HepG2 (cell line): ENCODE measurements around the gene COPS9. TPM values are rescaled to one million over a fixed set of nuclear protein-coding genes. Genes with fewer than 3 reads are reported as not detected.

Experiments
- BORCS8-MEF2B ChIP-seq: sonication (generic); formaldehyde crosslinking; IDR thresholded peaks from 2 replicates; pipeline ENCODE4 v1.8.0; 2022; ENCODE audit warnings: mild to moderate bottlenecking, missing genetic modification reagents
- CBX2 ChIP-seq, 2 experiments: fragments of 200-600 bp in 1 of 2; sonication (generic); formaldehyde crosslinking in 1 of 2; IDR thresholded peaks; 2 replicates each; pipeline versions ENCODE4 v1.7.0 to v1.8.1; 2018 to 2022; ENCODE audit warnings: low read depth in 2 of 2, low read length in 1 of 2, mild to moderate bottlenecking in 1 of 2, missing genetic modification reagents in 1 of 2
- HIVEP1 ChIP-seq: sonication (generic); formaldehyde crosslinking; IDR thresholded peaks from 2 replicates; pipeline ENCODE4 v1.4.0; 2020; ENCODE audit warnings: mild to moderate bottlenecking, missing genetic modification reagents
- HMGA1 ChIP-seq: sonication (generic); formaldehyde crosslinking; conservative IDR thresholded peaks from 2 replicates; pipeline ENCODE4 v1.4.0; 2020; ENCODE audit warnings: missing genetic modification reagents
- KDM5A ChIP-seq: fragments of 200-600 bp; sonication (generic); IDR thresholded peaks from 2 replicates; pipeline ENCODE4 v1.7.0; 2018; ENCODE audit warnings: antibody characterized with exemption, mild to moderate bottlenecking, low read length, borderline replicate concordance
- NAIF1 ChIP-seq: sonication (generic); formaldehyde crosslinking; IDR thresholded peaks from 2 replicates; pipeline ENCODE4 v1.5.0; 2020; ENCODE audit warnings: mild to moderate bottlenecking, missing genetic modification reagents, borderline replicate concordance
- NR2F1 ChIP-seq, 2 experiments: fragments of 450-650 bp in 1 of 2; formaldehyde crosslinking in 1 of 2; IDR thresholded peaks; 2 replicates each; pipeline versions ENCODE4 v1.5.0 to v1.6.1; 2016 to 2020; ENCODE audit warnings: mild to moderate bottlenecking in 1 of 2, missing compliant biosample characterization in 1 of 2, missing genetic modification reagents in 1 of 2, moderate library complexity in 1 of 2
- RFX3 ChIP-seq: IDR thresholded peaks from 2 replicates; pipeline ENCODE4 v1.6.1; 2016; ENCODE audit warnings: missing biosample characterization, missing genetic modification reagents
- SMAD9 ChIP-seq: sonication (generic); formaldehyde crosslinking; IDR thresholded peaks from 2 replicates; pipeline ENCODE4 v1.5.1; 2020; ENCODE audit warnings: mild to moderate bottlenecking, missing genetic modification reagents
- SMARCC2 ChIP-seq: fragments of 450-650 bp; IDR thresholded peaks from 2 replicates; pipeline ENCODE4 v1.6.1; 2017; ENCODE audit warnings: antibody characterized with exemption, mild to moderate bottlenecking
- ZFX ChIP-seq: sonication (generic); formaldehyde crosslinking; IDR thresholded peaks from 2 replicates; pipeline ENCODE4 v1.4.0; 2020; ENCODE audit warnings: mild to moderate bottlenecking, low read depth, missing genetic modification reagents, moderate library complexity
- ZNF124 ChIP-seq: sonication (generic); formaldehyde crosslinking; IDR thresholded peaks from 2 replicates; pipeline ENCODE4 v1.4.0; 2020; ENCODE audit warnings: missing genetic modification reagents
- ZNF263 ChIP-seq: sonication (generic); formaldehyde crosslinking; IDR thresholded peaks from 2 replicates; pipeline ENCODE4 v1.4.0; 2020; ENCODE audit warnings: missing genetic modification reagents
- ZNF335 ChIP-seq: sonication (generic); formaldehyde crosslinking; IDR thresholded peaks from 2 replicates; pipeline ENCODE4 v1.4.0; 2020; ENCODE audit warnings: missing genetic modification reagents
- ZNF644 ChIP-seq: IDR thresholded peaks from 2 replicates; pipeline ENCODE4 v1.6.1; 2016; ENCODE audit warnings: low read depth
- ZNF670 ChIP-seq: sonication (generic); formaldehyde crosslinking; IDR thresholded peaks from 2 replicates; pipeline ENCODE4 v1.8.0; 2022; ENCODE audit warnings: mild to moderate bottlenecking, missing genetic modification reagents, borderline replicate concordance
- polyA plus RNA-seq, 8 experiments: library from polyadenylated mRNA; depleted of rRNA in 3 of 8; stranded (reverse) in 7 of 8; unstranded in 1 of 8; fragments of >200 nt; fragmentation: Illumina TruSeq in 4 of 8; extraction: Trizol in 4 of 8; gene quantifications; 2 replicates each; pipeline versions ENCODE4 v1.2.1 to v1.2.3, GENCODE V29; 2011 to 2016; ENCODE audit warnings: low read depth in 4 of 8, missing spikeins in 1 of 8, mixed read lengths in 1 of 8; ENCODE audit not compliant: insufficient read depth in 1 of 8
- total RNA-seq, 5 experiments: library from RNA; depleted of rRNA; stranded (reverse); fragments of >200 nt; fragmentation: Illumina TruSeq; extraction: Trizol; gene quantifications; 2 replicates each; pipeline ENCODE4 v1.2.3, GENCODE V29; 2016; ENCODE audit warnings: low read depth in 1 of 5
- TF ChIP-seq, protein P1 (sequence below): IDR thresholded peaks from 2 replicates; pipeline ENCODE4 v1.6.1; 2016; ENCODE audit warnings: missing compliant biosample characterization, missing genetic modification reagents, borderline replicate concordance
- TF ChIP-seq, protein P2 (sequence below): sonication (generic); formaldehyde crosslinking; IDR thresholded peaks from 2 replicates; pipeline ENCODE4 v1.8.0; 2022; ENCODE audit warnings: missing genetic modification reagents, mild to moderate bottlenecking, moderate library complexity, borderline replicate concordance
- TF ChIP-seq, protein P3 (sequence below): sonication (generic); formaldehyde crosslinking; IDR thresholded peaks from 2 replicates; pipeline ENCODE4; 2020; ENCODE audit warnings: missing genetic modification reagents, mild to moderate bottlenecking, borderline replicate concordance
- TF ChIP-seq, protein P4 (sequence below): sonication (generic); IDR thresholded peaks from 2 replicates; pipeline ENCODE4 v1.6.1; 2016; ENCODE audit warnings: low read depth, borderline replicate concordance

Gene COPS9
- total and polyA plus RNA-seq, 2 of the 13 experiments (the other 11 are each of a cell fraction or from before 2014, with no cell fraction given): 180 to 247 TPM

DNA sequence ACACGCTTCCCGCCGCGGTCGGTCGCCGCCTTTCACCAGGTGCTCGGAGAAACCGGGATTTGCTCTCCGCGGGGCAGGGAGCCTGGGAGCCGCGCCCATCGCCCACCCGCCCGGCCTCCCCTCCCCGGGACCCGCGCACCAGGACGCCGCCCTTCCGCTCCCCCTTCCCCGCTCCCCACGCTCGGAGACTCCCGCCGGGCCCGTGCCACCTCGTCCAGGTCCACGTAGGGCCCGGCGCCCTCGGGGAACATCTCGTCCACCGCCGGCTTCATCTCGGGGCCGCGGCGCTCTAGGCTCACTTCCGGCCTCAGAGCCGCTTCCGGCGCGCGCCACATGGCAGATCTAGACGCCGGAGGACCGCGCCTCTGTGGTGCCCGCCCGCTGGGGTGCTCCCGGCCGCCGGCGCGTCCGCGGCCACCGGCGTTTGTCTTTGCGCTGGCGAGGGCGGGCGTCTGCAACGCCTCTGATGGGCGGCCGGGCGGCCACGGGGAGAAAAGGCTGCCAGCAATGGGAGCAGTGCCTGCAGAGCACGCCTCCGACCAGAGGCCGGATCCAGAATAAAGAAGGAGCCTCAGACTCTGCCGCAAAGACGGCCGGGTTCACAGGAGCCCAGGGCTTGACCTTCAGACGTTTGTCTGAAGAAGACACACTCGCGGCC lies at the start of gene COPS9 (continued):
- TF ChIP-seq, protein P1, sequence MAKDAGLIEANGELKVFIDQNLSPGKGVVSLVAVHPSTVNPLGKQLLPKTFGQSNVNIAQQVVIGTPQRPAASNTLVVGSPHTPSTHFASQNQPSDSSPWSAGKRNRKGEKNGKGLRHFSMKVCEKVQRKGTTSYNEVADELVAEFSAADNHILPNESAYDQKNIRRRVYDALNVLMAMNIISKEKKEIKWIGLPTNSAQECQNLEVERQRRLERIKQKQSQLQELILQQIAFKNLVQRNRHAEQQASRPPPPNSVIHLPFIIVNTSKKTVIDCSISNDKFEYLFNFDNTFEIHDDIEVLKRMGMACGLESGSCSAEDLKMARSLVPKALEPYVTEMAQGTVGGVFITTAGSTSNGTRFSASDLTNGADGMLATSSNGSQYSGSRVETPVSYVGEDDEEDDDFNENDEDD (CRISPR knock-in tag): peak; percentile 74; the same call in 1 of the 2 replicates
- no peak for TF ChIP-seq NR2F1 (CRISPR knock-in tag; IDR thresholded peaks at IDR 0.05)
- TF ChIP-seq HMGA1 (CRISPR knock-in tag): no peak
- TF ChIP-seq ZNF670 (CRISPR knock-in tag): no peak
- TF ChIP-seq, protein P2, sequence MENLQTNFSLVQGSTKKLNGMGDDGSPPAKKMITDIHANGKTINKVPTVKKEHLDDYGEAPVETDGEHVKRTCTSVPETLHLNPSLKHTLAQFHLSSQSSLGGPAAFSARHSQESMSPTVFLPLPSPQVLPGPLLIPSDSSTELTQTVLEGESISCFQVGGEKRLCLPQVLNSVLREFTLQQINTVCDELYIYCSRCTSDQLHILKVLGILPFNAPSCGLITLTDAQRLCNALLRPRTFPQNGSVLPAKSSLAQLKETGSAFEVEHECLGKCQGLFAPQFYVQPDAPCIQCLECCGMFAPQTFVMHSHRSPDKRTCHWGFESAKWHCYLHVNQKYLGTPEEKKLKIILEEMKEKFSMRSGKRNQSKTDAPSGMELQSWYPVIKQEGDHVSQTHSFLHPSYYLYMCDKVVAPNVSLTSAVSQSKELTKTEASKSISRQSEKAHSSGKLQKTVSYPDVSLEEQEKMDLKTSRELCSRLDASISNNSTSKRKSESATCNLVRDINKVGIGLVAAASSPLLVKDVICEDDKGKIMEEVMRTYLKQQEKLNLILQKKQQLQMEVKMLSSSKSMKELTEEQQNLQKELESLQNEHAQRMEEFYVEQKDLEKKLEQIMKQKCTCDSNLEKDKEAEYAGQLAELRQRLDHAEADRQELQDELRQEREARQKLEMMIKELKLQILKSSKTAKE (CRISPR knock-in tag): peak; percentile 28; the same call in 1 of the 2 replicates
- TF ChIP-seq ZNF335 (CRISPR knock-in tag): peak; percentile 90
- no peak for TF ChIP-seq ZNF644 (CRISPR knock-in tag)
- peak; percentile 94 for TF ChIP-seq ZFX (CRISPR knock-in tag)
- peak; percentile 77; the same call in 1 of the 2 replicates for TF ChIP-seq BORCS8-MEF2B (CRISPR knock-in tag)
- TF ChIP-seq ZNF124 (CRISPR knock-in tag): no peak
- TF ChIP-seq SMARCC2: no peak
- TF ChIP-seq CBX2 (IDR thresholded peaks at IDR 0.05; ENCODE audit: low read depth, low read length): no peak
- TF ChIP-seq CBX2 (CRISPR knock-in tag; IDR thresholded peaks at IDR 0.05; ENCODE audit: low read depth): no peak
- no peak; the same call in 1 of the 2 replicates for TF ChIP-seq NAIF1 (CRISPR knock-in tag)
- TF ChIP-seq, protein P3, sequence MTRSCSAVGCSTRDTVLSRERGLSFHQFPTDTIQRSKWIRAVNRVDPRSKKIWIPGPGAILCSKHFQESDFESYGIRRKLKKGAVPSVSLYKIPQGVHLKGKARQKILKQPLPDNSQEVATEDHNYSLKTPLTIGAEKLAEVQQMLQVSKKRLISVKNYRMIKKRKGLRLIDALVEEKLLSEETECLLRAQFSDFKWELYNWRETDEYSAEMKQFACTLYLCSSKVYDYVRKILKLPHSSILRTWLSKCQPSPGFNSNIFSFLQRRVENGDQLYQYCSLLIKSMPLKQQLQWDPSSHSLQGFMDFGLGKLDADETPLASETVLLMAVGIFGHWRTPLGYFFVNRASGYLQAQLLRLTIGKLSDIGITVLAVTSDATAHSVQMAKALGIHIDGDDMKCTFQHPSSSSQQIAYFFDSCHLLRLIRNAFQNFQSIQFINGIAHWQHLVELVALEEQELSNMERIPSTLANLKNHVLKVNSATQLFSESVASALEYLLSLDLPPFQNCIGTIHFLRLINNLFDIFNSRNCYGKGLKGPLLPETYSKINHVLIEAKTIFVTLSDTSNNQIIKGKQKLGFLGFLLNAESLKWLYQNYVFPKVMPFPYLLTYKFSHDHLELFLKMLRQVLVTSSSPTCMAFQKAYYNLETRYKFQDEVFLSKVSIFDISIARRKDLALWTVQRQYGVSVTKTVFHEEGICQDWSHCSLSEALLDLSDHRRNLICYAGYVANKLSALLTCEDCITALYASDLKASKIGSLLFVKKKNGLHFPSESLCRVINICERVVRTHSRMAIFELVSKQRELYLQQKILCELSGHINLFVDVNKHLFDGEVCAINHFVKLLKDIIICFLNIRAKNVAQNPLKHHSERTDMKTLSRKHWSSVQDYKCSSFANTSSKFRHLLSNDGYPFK: peak; percentile 72; the same call in 1 of the 2 replicates
- peak; percentile 88 for TF ChIP-seq KDM5A
- TF ChIP-seq, protein P4, sequence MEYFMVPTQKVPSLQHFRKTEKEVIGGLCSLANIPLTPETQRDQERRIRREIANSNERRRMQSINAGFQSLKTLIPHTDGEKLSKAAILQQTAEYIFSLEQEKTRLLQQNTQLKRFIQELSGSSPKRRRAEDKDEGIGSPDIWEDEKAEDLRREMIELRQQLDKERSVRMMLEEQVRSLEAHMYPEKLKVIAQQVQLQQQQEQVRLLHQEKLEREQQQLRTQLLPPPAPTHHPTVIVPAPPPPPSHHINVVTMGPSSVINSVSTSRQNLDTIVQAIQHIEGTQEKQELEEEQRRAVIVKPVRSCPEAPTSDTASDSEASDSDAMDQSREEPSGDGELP: peak; percentile 47; the same call in 1 of the 2 replicates
- no peak; the same call in 1 of the 2 replicates for TF ChIP-seq SMAD9
- peak; percentile 92 for TF ChIP-seq ZNF263 (CRISPR knock-in tag)
- TF ChIP-seq RFX3 (CRISPR knock-in tag): no peak
- no peak; the same call in 1 of the 2 replicates for TF ChIP-seq HIVEP1 (CRISPR knock-in tag)
